Endodermal cell (in vitro differentiated cells): ENCODE data around the gene FABP7. TPM values are rescaled to one million over a fixed set of nuclear protein-coding genes. Genes with fewer than 3 reads are reported as not detected.

ENCODE experiments used
- DNase-seq: peaks from one replicate; pipeline ENCODE4 v3.0.0-alpha.2; 2017
- H3K27ac ChIP-seq: 2 replicates; pipeline ENCODE4 v1.5.1; 2013; ENCODE audit warnings: mild to moderate bottlenecking, low read depth, low read length, moderate library complexity
- H3K27me3 ChIP-seq: 2 replicates; pipeline ENCODE4 v1.6.1; 2013; ENCODE audit warnings: mild to moderate bottlenecking, low read length, moderate library complexity; ENCODE audit not compliant: insufficient read depth, control insufficient read depth, poor library complexity, severe bottlenecking
- H3K36me3 ChIP-seq: 2 replicates; pipeline ENCODE4 v1.7.0; 2013; ENCODE audit warnings: mild to moderate bottlenecking, low read length, moderate library complexity; ENCODE audit not compliant: control insufficient read depth, insufficient read depth
- H3K4me1 ChIP-seq: one replicate; pipeline ENCODE4 v1.7.0; 2013; ENCODE audit warnings: low read length; ENCODE audit not compliant: control insufficient read depth, insufficient read depth
- H3K4me3 ChIP-seq: 2 replicates; pipeline ENCODE4 v1.5.1; 2013; ENCODE audit warnings: mild to moderate bottlenecking, low read length, moderate library complexity
- H3K9ac ChIP-seq: 2 replicates; pipeline ENCODE4 v1.6.1; 2013; ENCODE audit warnings: mild to moderate bottlenecking, low read length, moderate library complexity; ENCODE audit not compliant: poor library complexity, severe bottlenecking; ENCODE audit errors: extremely low read depth
- H3K9me3 ChIP-seq: 2 replicates; pipeline ENCODE4 v1.6.1; 2013; ENCODE audit warnings: mild to moderate bottlenecking, low read length, moderate library complexity; ENCODE audit not compliant: control insufficient read depth
- H3K27ac Mint-ChIP-seq: 2 replicates; pipeline ENCODE4 v1.8.0; 2020; ENCODE audit warnings: mixed read lengths
- H3K27me3 Mint-ChIP-seq: 2 replicates; pipeline ENCODE4 v1.8.0; 2021; ENCODE audit warnings: mild to moderate bottlenecking, mixed read lengths; ENCODE audit not compliant: insufficient read depth
- H3K36me3 Mint-ChIP-seq: 2 replicates; pipeline ENCODE4 v1.8.0; 2020; ENCODE audit warnings: low read depth, mixed read lengths
- H3K4me1 Mint-ChIP-seq: 2 replicates; pipeline ENCODE4 v1.8.0; 2020; ENCODE audit warnings: mixed read lengths
- H3K4me3 Mint-ChIP-seq: 2 replicates; pipeline ENCODE4 v1.8.0; 2020; ENCODE audit warnings: mild to moderate bottlenecking, moderate library complexity, mixed read lengths
- H3K9me3 Mint-ChIP-seq: 2 replicates; pipeline ENCODE4 v1.8.0; 2020; ENCODE audit warnings: mild to moderate bottlenecking, mixed read lengths
- WGBS, 2 experiments: methylation state at CpG; one replicate each; pipeline versions ENCODE4 v1.1.5 to v1.1.7; 2013; ENCODE audit warnings: missing lambda C conversion rate in 2 of 2, mixed read lengths in 1 of 2; ENCODE audit not compliant: insufficient coverage in 1 of 2, insufficient read length in 1 of 2; 5-methylcytosine and 5-hydroxymethylcytosine counted together
- total RNA-seq, 2 donors: library from RNA; stranded (reverse); fragmentation: NEBNext Ultra II Directional in 1 of 2; extraction: Animal tissue kit (Norgen Biotek cat#: 25700) in 1 of 2; gene quantifications; 2 replicates in 1 of 2; 3 replicates in 1 of 2; pipeline ENCODE4 v1.2.1, GENCODE V29; 2021
- TF ChIP-seq, protein P1 (sequence below): fragments of 200-600 bp; sonication (generic); conservative IDR thresholded peaks from 2 replicates; pipeline ENCODE4 v1.5.0; 2021; ENCODE audit warnings: antibody characterized with exemption, mild to moderate bottlenecking

FABP7 gene
- total RNA-seq, 2 donors from 2014 or later = 2.7 to 3.4 TPM

DNA sequence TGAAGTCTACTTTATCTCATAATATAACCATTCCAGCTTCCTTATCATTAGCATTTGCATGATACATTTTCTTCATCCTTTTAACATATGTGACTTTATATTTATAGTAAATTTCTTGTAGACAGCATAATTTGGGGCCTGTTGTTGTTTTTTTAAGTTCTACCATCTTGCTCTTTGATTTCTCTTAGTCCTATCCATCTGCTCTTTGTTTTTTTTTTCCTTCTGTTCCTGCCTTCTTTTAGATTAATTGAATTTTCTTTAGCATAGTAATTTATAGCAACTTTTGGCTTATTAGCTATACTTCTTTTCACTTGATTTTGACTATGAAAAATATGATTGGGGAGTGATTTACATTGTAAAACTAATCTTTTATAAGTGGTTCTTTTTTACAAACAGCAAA is 19.2 kb upstream of the FABP7 start:
- Histone ChIP-seq H3K4me3 (no peak overlapping the region), H3K4me1 (no peaks in the 10 kb centered on the region), H3K27ac (no peak overlapping the region), H3K27me3 (no peaks in the 10 kb centered on the region), H3K36me3 (no peaks in the 10 kb centered on the region), H3K9me3 (no peaks in the 10 kb centered on the region), H3K9ac (no peak overlapping the region)
- H3K4me3 Mint-ChIP-seq = no peak overlapping the region
- TF ChIP-seq, protein P1, sequence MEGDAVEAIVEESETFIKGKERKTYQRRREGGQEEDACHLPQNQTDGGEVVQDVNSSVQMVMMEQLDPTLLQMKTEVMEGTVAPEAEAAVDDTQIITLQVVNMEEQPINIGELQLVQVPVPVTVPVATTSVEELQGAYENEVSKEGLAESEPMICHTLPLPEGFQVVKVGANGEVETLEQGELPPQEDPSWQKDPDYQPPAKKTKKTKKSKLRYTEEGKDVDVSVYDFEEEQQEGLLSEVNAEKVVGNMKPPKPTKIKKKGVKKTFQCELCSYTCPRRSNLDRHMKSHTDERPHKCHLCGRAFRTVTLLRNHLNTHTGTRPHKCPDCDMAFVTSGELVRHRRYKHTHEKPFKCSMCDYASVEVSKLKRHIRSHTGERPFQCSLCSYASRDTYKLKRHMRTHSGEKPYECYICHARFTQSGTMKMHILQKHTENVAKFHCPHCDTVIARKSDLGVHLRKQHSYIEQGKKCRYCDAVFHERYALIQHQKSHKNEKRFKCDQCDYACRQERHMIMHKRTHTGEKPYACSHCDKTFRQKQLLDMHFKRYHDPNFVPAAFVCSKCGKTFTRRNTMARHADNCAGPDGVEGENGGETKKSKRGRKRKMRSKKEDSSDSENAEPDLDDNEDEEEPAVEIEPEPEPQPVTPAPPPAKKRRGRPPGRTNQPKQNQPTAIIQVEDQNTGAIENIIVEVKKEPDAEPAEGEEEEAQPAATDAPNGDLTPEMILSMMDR = no peak
- H3K36me3 Mint-ChIP-seq = no peaks in the 10 kb centered on the region
- H3K27ac Mint-ChIP-seq = no peak overlapping the region
- H3K27me3 Mint-ChIP-seq = peaks cover 64% of the 10 kb centered on the region
- peaks cover 25% of the 10 kb centered on the region for H3K9me3 Mint-ChIP-seq
- no peak for DNase-seq
- no peaks in the 10 kb centered on the region for H3K4me1 Mint-ChIP-seq

- Histone ChIP-seq H3K4me1 (peaks cover 5% of the 10 kb centered on the region), H3K36me3 (no peaks in the 10 kb centered on the region), H3K27ac (no peak overlapping the region), H3K9ac (no peak overlapping the region), H3K4me3 (no peak overlapping the region), H3K9me3 (no peaks in the 10 kb centered on the region), H3K27me3 (no peaks in the 10 kb centered on the region)
- DNase-seq = no peak
- peaks cover 10% of the 10 kb centered on the region for H3K4me1 Mint-ChIP-seq
- H3K36me3 Mint-ChIP-seq = no peaks in the 10 kb centered on the region
- TF ChIP-seq, protein P1 = no peak
- H3K27ac Mint-ChIP-seq = no peak overlapping the region
- H3K9me3 Mint-ChIP-seq = peaks cover 6% of the 10 kb centered on the region
- H3K4me3 Mint-ChIP-seq = no peak overlapping the region
- peaks cover 41% of the 10 kb centered on the region for H3K27me3 Mint-ChIP-seq
Measured at GRCh38 chr6:122766256-122766655, 13.3 kb upstream of the FABP7 start.

DNA sequence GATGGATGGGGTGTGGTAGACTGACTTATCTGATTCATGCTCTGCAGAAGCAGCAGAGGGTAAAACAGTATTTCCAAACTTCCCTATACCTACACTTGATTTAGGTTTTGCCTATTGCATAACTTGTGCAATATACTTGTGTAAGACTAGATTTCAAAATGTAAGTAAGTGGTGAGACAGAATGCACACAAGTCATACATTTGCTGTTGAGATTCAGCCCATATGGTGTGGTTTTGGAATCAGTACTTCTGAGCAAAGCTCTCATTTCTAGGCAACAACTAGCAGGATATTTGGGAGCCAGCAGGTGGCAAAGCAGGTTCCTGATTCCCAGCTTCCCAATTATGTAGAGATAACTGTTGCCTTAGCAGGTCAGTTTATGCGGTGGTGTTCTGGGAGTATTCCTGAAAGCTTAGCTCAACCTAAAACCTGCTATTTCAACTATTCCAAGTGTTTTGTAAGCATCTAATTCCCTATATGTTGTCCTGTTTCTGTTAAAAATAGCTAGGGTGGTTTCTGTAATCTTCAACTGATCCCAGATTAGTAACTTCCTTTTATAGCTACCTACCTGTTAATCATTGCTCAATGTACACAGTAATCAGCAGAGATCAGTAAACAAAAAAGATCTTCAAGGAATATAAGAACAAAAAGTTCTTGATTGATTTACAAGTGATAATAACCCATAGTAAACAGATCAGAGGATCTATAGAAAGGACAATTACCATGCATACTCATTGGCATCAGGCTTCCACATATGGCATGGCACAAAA is 8.5 kb upstream of the FABP7 start:
- Mint-ChIP-seq H3K9me3 (no peaks in the 10 kb centered on the region), H3K4me3 (no peak overlapping the region), H3K27ac (no peak overlapping the region), H3K36me3 (no peaks in the 10 kb centered on the region), H3K4me1 (peaks cover 26% of the 10 kb centered on the region), H3K27me3 (peaks cover 25% of the 10 kb centered on the region)
- peaks cover 5% of the 10 kb centered on the region for H3K4me1 ChIP-seq
- TF ChIP-seq, protein P1 = peak; percentile 69
- 43 to 60% methylated on average over 1 of the region's 1 CpG for WGBS, 2 experiments
- DNase-seq = peak; percentile 77
- H3K9ac ChIP-seq = no peak overlapping the region
- no peak overlapping the region for H3K27ac ChIP-seq
- H3K27me3 ChIP-seq = no peaks in the 10 kb centered on the region
- H3K9me3 ChIP-seq = no peaks in the 10 kb centered on the region
- H3K36me3 ChIP-seq = no peaks in the 10 kb centered on the region
- H3K4me3 ChIP-seq = peak overlapping the region; percentile 12
